ENCODE measurements around the gene FBLN2.

The FBLN2 gene

DNA sequence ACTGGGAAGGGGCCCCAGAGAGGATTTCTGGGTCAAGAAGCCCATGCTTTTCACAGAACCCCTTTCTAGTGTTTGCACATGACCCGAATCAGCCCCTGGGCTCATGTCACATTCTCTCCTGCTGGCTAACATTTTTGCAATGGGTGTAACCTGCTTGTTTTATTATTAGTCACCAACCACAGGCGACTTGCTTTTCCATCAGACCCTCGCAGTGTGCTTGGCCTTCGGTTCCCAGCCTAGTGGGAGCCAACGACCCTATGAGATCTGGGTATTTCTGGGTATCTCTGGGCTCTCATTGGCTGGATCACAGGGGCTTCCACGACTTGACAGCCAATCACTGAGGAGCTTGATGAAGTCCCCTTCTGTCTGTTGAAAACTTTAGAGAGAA is 11.0 kb upstream of the FBLN2 start:
- peak; percentile 90 to 92 for DNase-seq (ENCODE audit: low read depth in 2 of 2)
- TF ChIP-seq, protein P1, sequence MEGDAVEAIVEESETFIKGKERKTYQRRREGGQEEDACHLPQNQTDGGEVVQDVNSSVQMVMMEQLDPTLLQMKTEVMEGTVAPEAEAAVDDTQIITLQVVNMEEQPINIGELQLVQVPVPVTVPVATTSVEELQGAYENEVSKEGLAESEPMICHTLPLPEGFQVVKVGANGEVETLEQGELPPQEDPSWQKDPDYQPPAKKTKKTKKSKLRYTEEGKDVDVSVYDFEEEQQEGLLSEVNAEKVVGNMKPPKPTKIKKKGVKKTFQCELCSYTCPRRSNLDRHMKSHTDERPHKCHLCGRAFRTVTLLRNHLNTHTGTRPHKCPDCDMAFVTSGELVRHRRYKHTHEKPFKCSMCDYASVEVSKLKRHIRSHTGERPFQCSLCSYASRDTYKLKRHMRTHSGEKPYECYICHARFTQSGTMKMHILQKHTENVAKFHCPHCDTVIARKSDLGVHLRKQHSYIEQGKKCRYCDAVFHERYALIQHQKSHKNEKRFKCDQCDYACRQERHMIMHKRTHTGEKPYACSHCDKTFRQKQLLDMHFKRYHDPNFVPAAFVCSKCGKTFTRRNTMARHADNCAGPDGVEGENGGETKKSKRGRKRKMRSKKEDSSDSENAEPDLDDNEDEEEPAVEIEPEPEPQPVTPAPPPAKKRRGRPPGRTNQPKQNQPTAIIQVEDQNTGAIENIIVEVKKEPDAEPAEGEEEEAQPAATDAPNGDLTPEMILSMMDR (IDR thresholded peaks at IDR 0.05; ENCODE audit: low read depth, low read length): no peak
- no peak overlapping the region for H3K4me3 ChIP-seq (replicated peaks in 1 of 2; ENCODE audit: low read depth in 2 of 2, low read length in 2 of 2)

DNA sequence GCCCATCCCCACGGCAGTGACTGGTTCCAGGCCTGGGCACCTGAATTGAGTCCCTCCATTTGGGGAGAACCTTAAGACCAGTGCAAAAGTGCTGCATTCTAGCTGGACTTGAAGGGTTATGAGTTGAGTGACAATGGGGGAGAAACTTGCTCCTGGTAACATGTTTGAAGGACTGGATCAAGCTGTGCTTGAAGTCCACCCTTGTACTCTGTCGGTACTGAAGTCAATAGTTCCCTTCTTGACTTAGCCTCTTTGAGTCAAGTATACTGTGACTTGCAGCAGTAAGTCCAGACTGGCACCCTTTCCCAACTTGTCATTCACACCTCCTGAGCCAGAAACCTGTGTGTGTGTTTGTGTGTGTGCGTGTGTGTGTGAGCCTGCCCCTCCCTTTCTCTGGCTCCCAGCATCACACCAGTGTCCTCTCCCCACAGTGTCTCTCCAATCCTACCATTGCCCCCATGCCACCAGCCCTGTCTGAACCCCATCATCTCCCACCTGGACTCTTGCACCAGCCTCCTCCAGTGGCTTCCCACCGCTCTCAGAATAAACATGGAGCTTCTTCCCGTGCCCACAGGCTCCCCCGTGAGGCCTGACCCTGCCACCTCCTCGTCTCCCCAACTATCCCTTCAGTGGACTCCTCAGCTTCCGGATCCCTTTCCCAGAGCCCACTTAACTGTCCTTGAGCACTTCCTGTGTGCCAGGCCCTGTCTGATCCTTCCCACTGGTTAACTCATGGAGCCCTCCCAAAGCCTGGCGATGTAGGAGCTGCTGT is 10.2 kb upstream of the FBLN2 start:
- no peak overlapping the region for H3K4me3 ChIP-seq (replicated peaks in 1 of 2; ENCODE audit: low read depth in 2 of 2, low read length in 2 of 2)
- DNase-seq (ENCODE audit: low read depth in 2 of 2): no peak

DNA sequence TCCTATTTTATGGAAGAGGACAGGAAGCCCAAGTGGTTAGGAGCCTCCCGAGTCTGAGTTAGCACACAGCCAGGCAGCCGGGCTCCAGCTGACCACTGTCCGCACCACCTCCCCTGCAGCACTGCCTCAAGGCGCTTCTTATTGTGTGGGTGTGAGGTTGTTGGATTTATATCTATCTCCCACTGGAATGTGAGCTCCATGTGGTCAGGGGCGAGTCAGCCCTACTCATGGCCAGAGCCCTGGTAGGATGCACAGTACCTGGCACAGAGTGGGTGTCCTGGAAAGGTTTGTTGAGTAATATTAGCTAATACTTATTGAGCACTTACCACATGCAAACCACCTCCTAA is 9.7 kb upstream of the FBLN2 start:
- peak in 1 of 2 donors; percentile 33 for DNase-seq (ENCODE audit: low read depth in 2 of 2)
- no peak overlapping the region for H3K4me3 ChIP-seq (replicated peaks in 1 of 2; ENCODE audit: low read depth in 2 of 2, low read length in 2 of 2)
- TF ChIP-seq, protein P1 (IDR thresholded peaks at IDR 0.05; ENCODE audit: low read depth, low read length): no peak

More for the DNA sequence above, 10.2 kb upstream of the FBLN2 start:
- TF ChIP-seq, protein P1 (IDR thresholded peaks at IDR 0.05; ENCODE audit: low read depth, low read length): no peak

DNA sequence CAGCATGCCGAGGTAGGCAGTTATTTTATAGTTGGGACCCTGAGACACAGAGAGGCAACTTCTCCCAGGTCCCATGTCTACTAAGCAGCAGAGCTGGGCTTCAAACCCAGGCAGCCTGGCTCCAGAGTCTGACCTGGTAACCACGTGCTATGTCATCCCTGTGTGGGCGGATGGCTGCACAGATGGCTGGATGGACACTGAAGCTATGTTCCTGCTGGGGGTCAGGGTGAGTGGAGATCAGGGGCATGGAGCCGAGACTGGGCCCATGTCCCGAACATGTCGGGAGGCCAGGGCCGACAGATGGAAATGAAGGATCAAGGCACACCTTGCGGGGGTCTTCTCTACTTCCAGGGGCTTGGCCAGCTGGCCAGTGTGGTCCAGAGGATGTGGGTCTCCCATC is 9.3 kb upstream of the FBLN2 start:
- no peak for DNase-seq (ENCODE audit: low read depth in 2 of 2)
- no peak overlapping the region for H3K4me3 ChIP-seq (replicated peaks in 1 of 2; ENCODE audit: low read depth in 2 of 2, low read length in 2 of 2)
- TF ChIP-seq, protein P1 (IDR thresholded peaks at IDR 0.05; ENCODE audit: low read depth, low read length): no peak

DNA sequence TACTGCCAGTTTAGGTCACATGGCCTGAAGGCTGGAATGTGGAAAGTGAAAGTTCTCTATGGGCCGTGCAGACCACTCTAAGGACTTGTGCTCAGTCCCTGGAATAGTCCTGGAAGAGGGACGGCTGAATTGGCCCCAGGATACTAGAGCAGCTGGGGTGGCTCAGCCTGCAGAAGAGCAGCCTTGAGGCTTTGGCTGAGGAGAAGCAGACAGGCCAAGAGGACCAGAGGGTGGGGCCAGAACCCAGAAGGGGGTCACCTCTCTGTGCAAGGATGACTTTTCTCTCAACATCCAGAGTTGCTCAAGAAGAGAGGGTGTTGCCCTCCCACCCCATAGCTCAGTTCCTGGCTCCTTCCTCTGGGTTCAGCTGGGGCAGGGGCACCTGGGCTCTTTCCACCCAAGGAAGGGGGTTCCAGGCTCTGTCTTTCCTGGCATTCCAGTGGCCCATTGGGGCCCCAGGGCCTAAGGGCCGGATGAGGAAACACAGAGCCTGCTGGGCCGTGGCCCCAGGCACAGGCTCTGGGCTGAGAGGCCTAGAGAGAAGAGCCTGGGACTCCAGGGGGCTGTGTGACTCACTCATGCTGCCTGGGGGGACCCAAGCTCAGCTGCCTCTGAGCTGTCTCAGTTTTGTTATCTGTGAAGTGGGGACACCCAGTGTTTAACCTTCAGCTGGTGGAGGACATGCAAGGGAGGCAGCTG is 8.5 kb upstream of the FBLN2 start:
- TF ChIP-seq, protein P1 (IDR thresholded peaks at IDR 0.05; ENCODE audit: low read depth, low read length): no peak
- H3K4me3 ChIP-seq (replicated peaks in 1 of 2; ENCODE audit: low read depth in 2 of 2, low read length in 2 of 2): no peak overlapping the region
- no peak for DNase-seq (ENCODE audit: low read depth in 2 of 2)

DNA sequence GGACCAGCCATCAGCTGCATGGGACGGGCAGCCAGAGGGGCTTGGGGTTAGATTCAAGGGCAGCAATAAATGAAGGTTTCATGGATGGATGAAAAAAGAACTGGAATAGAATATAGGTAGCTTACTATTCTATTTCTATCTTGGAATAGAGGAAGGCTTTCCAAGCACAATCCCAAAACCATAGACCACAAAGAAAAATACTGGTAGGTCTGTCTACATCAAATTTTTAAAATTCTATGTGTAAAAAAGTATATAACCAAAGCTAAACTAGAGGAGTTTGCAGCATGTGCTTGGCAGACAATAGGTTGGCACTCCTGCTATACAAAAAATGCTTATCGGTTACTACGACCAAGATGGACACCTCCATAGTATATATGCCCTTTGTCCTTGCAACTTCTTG is 7.2 kb upstream of the FBLN2 start:
- peak in 1 of 2 donors; percentile 12 for DNase-seq (ENCODE audit: low read depth in 2 of 2)
- TF ChIP-seq, protein P1 (IDR thresholded peaks at IDR 0.05; ENCODE audit: low read depth, low read length): no peak
- no peak overlapping the region for H3K4me3 ChIP-seq (replicated peaks in 1 of 2; ENCODE audit: low read depth in 2 of 2, low read length in 2 of 2)

All from cardiac fibroblast (primary cell).